GM19023 (cell line): ENCODE data around the gene ANKRD13D.
"Not testable (repeated sequence)": the region's sequence is repeated elsewhere in the genome, so short reads cannot be mapped to it uniquely, and the experiment has no call there.

Source experiments
- ATAC-seq: cut with Tn5 transposase; IDR thresholded peaks from one replicate; pipeline ENCODE4 v1.9.1; 2021; ENCODE audit warnings: mild to moderate bottlenecking, moderate library complexity; ENCODE audit not compliant: unreplicated experiment

Gene ANKRD13D

DNA sequence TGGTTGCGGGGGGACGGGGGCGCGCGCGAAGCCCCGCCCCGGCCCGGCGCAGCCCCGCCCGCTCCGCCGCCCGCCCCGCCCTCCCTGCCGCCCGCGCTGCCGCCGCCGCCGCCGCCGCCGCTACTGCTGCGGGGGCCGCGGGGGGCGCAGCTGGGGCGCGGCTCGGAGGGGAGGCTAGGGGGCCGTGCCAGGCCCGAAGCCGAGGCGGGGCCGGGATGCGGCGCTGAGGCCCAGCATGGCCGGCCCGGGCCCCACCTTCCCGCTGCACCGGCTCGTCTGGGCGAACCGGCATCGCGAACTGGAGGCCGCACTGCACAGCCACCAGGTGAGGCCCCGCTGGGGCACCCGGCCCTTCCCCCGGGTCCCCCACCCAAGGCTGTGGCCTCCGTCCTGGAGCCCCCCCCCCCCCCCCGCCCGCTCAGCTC, at the start of gene ANKRD13D:
Gene ANKRD13D, plus strand, starts transcription at position 78 of the 425 bp plus-strand sequence. Its CDS starts 158 bp downstream, at position 236.
- peak; percentile 53 for ATAC-seq

DNA sequence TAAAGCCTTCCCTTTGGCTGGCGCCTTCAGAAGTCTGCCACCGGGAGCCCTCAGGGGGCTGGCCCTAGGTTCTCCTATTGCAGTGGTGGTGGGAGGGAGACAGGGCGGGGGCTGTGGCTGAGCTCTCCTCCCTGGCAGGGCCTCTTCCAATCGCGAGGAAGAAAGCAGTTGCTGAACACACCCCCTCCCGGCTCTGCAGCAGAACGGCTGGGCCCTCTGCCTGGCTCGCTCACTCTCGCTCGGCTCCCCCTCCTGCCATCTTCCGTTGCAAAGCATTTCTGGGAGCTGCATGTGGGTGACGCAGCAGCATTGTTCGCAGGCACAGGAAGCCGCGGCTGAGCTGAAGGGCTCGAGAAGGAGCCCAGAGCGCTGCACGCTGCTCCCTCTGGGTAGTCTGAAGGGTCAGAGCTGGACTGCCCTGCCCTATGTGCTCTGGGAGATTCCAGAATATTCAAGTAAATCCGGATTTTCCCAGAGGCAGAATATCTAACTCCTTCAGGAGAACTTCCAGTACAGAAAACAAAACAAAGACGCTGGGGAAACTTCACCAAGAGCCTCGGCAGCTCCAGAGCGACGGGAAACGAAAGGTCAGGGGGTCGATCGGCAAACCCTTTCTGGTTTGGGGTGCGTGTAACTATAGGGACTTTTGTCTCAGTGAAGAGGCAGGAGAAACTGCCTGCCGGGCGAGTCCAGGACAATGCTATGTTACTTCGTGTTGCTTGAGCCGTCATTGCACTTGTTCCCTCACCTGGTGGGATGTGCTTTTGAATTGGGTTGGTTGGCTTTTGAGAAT, 49.1 kb upstream of the ANKRD13D start:
- ATAC-seq = peak; percentile 91

- no peak for ATAC-seq
These were observed 48.3 kb upstream of the ANKRD13D start for GRCh38 chr11:67240576-67241389.

DNA sequence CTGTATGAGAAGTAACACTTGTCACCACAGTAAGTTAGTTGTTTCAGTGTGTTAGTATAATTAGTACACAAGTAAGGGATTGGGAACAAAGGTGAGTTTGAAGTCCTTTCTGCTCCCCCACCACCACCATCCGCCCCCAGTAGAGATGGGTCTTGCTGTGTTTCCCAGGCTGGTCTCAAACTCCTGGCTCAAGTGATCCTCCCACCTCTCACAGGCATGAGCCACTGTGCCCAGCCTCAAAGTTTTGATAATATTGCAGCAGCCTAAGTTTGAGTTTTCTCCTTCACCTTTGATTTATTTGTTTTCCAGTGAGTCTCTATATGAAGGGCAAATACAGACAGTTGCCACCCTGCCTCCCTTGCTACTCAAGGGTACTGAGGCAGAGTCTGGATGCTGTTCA, 46.6 kb upstream of the ANKRD13D start:
- ATAC-seq = no peak

GRCh38 chr11:67243051-67243450, 46.1 kb upstream of the ANKRD13D start:
- ATAC-seq = no peak

- no peak for ATAC-seq
These were observed 44.1 kb upstream of the ANKRD13D start for GRCh38 chr11:67245046-67245445.

GRCh38 chr11:67247946-67248550, 41.1 kb upstream of the ANKRD13D start:
- ATAC-seq = no peak

- ATAC-seq = no peak
These were observed 40.5 kb upstream of the ANKRD13D start for GRCh38 chr11:67248653-67249052.

GRCh38 chr11:67250059-67251043, 38.8 kb upstream of the ANKRD13D start:
- ATAC-seq = no peak

GRCh38 chr11:67251841-67252240, 37.3 kb upstream of the ANKRD13D start:
- no peak for ATAC-seq

GRCh38 chr11:67252831-67253239, 36.3 kb upstream of the ANKRD13D start:
- no peak for ATAC-seq

DNA sequence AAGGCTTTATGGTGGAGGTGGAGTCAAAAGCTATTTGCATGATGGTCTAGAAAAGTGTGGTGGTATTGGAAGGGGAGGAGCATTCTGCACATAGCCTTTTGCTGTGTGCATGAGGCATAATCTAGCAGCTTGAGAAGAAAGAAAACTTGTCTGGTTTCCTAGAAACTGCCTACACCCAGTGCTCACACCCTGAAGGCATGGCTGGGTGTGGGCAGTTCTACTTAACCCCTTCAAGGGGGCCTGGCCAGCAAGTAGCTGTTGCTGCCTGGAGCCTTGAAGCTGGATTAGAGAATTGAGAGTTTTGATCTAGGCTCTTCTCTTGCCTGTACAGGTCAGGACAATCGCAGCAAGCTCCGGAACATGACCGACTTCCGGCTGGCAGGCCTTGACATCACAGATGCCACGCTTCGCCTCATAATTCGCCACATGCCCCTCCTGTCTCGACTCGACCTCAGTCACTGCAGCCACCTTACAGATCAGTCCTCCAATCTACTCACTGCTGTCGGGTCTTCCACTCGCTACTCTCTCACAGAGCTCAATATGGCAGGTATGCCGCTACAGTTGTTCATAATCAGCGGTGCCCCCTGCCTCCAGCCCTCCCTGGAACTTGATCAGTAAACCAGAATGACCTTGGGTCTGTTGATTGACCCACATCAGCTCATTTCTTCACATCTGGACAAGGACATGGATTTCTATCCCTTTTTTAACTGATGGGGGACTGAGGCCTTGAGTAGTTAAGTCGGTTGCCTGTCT, 35.1 kb upstream of the ANKRD13D start:
- no peak for ATAC-seq

GRCh38 chr11:67254798-67255197, 34.3 kb upstream of the ANKRD13D start:
- ATAC-seq = no peak

DNA sequence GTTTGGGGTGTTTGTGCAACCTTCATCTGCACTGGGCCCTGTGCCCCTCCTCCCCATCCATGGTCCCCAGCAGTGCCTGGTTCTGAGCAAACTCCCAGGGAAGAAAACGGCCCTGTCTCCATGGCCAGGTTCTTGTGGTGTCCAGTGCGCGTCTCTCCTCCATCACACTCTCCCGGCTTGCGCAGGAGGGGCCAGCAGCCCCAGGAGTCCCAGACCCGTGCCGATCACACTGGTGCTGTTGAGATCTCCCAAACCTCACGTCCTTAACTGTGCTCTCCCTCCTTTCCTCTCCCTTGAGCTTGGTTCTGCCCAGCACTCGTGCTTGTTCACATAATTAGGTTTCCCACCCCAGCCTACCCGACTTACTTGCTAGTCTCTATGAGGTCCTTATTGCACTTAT, 33.8 kb upstream of the ANKRD13D start:
- no peak for ATAC-seq

- ATAC-seq = no peak
These were observed 33.2 kb upstream of the ANKRD13D start for GRCh38 chr11:67255864-67256263.

DNA sequence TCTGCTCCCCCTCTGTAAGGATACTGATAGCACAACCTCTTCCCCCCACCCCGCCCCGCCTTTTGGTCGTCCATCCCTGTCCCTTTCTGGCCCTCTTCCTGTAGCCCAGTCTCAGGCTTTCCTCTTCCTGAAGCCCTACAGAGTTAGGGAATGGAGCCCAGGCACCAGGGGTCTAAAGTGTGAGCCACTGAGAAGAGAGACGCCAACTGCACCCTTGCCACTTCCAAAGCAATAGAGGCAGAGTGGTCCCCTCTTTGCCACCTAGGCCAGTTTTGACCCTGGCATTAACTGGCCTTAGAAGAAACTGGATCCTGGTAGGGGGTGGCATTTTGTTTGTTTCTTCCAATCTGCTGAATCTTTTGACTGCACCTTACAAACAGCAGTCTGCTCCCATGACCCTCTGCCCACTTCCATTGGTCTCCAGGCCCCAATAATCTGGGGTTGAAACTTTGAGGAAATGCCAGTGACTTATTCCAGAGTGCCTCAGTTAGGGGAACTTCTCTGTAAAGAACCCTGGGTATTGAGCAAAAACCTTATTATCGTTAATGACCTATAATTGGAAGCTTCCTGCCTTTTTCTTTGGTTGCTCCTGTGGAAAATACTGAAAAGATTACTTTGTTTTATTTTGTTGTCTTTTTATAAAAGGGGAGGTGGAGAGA, 32.5 kb upstream of the ANKRD13D start:
- ATAC-seq = no peak

DNA sequence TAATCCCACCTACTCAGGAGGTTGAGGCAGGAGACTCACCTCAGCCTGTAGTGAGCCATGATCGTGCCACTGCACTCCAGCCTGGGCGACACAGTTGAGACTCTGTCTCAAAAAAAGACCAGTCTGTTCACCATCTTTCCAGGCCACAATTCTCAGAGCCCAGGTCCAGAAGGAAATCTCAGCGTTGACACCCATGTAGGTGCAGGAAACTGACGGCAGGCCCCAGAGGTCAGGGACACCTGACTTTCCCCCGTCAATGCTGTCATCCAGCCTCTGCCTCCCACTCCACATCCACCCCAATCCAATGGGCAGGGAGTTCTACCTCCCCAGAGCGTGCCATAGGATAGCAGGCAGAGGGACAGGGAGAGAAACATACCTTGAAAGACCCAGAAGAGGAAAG, 28.7 kb upstream of the ANKRD13D start:
- no peak for ATAC-seq

DNA sequence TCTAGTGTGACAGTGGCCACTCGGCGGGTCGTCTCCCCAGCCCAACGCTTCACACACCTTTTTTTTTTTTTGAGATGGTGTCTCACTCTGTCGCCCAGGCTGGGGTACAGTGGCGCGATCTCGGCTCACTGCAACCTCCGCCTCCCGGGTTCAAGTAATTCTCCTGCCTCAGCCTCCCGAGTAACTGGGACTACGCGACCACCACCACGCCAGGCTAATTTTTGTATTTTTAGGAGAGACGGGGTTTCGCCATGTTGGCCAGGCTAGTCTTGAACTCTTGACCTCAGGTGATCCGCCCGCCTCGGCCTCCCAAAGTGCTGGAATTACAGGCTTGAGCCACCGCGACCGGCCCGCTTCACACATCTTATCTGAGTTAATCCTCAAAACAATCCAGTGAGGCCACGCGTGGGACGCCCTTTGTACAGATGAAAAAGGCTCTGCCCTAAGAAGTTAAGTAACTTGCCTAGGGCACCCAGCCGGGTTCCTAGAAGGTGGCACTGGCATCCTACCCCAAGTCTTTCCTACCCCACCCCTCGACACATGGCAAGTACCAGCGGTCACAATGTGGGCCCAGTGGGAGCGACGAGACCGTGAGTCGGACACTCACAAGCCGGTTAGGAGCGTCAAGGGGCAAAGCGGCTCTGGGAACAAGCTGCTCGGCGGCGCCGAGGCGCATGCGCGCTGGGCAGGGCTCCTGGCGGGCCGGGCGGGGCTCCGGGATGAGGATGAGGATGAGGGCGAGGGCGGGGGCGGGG, 28.0 kb upstream of the ANKRD13D start:
- not testable (repeated sequence) for ATAC-seq

GRCh38 chr11:67261640-67261945, 27.5 kb upstream of the ANKRD13D start:
- no peak for ATAC-seq
